Activated T-helper 2 cell treated with anti-CD3 and anti-CD28 coated beads, Interferon-gamma antibody, Interleukin-2, Interleukin-4, amounts not matched to agents 10 μg/mL and 5 μg/mL and 100 μg/mL, durations not matched to agents 14 hours and 24 hours and 36 hours (primary cell): ENCODE results near the gene CD34. TPM values are rescaled to one million over a fixed set of nuclear protein-coding genes. Genes with fewer than 3 reads are reported as not detected.

ENCODE experiments used
- DNase-seq: peaks from one replicate; pipeline ENCODE4 v3.0.0; 2021; ENCODE audit warnings: low spot score
- H3K27ac Mint-ChIP-seq: one replicate; pipeline ENCODE4 v1.8.0; 2021; ENCODE audit warnings: mixed read lengths
- H3K27me3 Mint-ChIP-seq: one replicate; pipeline ENCODE4 v1.8.0; 2021; ENCODE audit warnings: low read depth, mixed read lengths
- H3K36me3 Mint-ChIP-seq: one replicate; pipeline ENCODE4 v1.8.0; 2021; ENCODE audit warnings: low read depth, mixed read lengths
- H3K4me1 Mint-ChIP-seq: one replicate; pipeline ENCODE4 v1.8.0; 2021; ENCODE audit warnings: low read depth, mixed read lengths
- H3K4me3 Mint-ChIP-seq: one replicate; pipeline ENCODE4 v1.8.0; 2021; ENCODE audit warnings: low read depth, mild to moderate bottlenecking, moderate library complexity, mixed read lengths
- H3K9me3 Mint-ChIP-seq: one replicate; pipeline ENCODE4 v1.8.0; 2021; ENCODE audit warnings: mixed read lengths
- intact Hi-C: fragments of 100-400 bp; cut with micrococcal nuclease; formaldehyde crosslinking; loops from one replicate; pipeline ENCODE4 v1.15.1; 2023
- total RNA-seq: library from RNA; stranded (reverse); gene quantifications from 2 replicates; pipeline ENCODE4 v1.2.3, GENCODE V29; 2022

The CD34 gene
- total RNA-seq, 1 donor from 2014 or later = not detected

- intact Hi-C loops = no loop called here
- H3K27me3 Mint-ChIP-seq = peaks cover 50% of the 10 kb centered on the region
- no peak overlapping the region for H3K4me3 Mint-ChIP-seq
- no peaks in the 10 kb centered on the region for H3K4me1 Mint-ChIP-seq
- H3K36me3 Mint-ChIP-seq = no peaks in the 10 kb centered on the region
- no peak overlapping the region for H3K27ac Mint-ChIP-seq
- no peaks in the 10 kb centered on the region for H3K9me3 Mint-ChIP-seq
- no peak for DNase-seq
Measured at GRCh38 chr1:207923121-207923520, 12.2 kb upstream of the CD34 start.

GRCh38 chr1:207922554-207922953 lies 11.6 kb upstream of the CD34 start:
- Mint-ChIP-seq H3K4me3 (no peak overlapping the region), H3K36me3 (no peaks in the 10 kb centered on the region), H3K27ac (no peak overlapping the region), H3K27me3 (peaks cover 52% of the 10 kb centered on the region), H3K4me1 (no peaks in the 10 kb centered on the region), H3K9me3 (no peaks in the 10 kb centered on the region)
- no peak for DNase-seq
- intact Hi-C loops = no loop called here

GRCh38 chr1:207921321-207921720 lies 10.4 kb upstream of the CD34 start:
- Mint-ChIP-seq H3K4me1 (no peaks in the 10 kb centered on the region), H3K4me3 (no peak overlapping the region), H3K9me3 (no peaks in the 10 kb centered on the region), H3K36me3 (no peaks in the 10 kb centered on the region), H3K27me3 (peaks cover 46% of the 10 kb centered on the region), H3K27ac (no peak overlapping the region)
- intact Hi-C loops = no loop called here
- DNase-seq = no peak

- Mint-ChIP-seq H3K4me3 (no peak overlapping the region), H3K9me3 (no peaks in the 10 kb centered on the region), H3K27ac (no peak overlapping the region), H3K36me3 (no peaks in the 10 kb centered on the region), H3K4me1 (no peaks in the 10 kb centered on the region), H3K27me3 (peaks cover 46% of the 10 kb centered on the region)
- intact Hi-C loops = no loop called here
- DNase-seq = no peak
Measured at GRCh38 chr1:207920444-207921021, 9.6 kb upstream of the CD34 start.

GRCh38 chr1:207919523-207920170 lies 8.7 kb upstream of the CD34 start:
- intact Hi-C loops = no loop called here
- peaks cover 45% of the 10 kb centered on the region for H3K27me3 Mint-ChIP-seq

GRCh38 chr1:207918581-207918980 lies 7.7 kb upstream of the CD34 start:
- intact Hi-C loops = no loop called here
- Mint-ChIP-seq H3K4me1 (no peaks in the 10 kb centered on the region), H3K27ac (no peak overlapping the region), H3K36me3 (no peaks in the 10 kb centered on the region), H3K27me3 (peaks cover 48% of the 10 kb centered on the region), H3K9me3 (no peaks in the 10 kb centered on the region), H3K4me3 (no peak overlapping the region)
- no peak for DNase-seq

More at GRCh38 chr1:207919523-207920170, 8.7 kb upstream of the CD34 start:
- no peak overlapping the region for H3K27ac Mint-ChIP-seq
- no peaks in the 10 kb centered on the region for H3K4me1 Mint-ChIP-seq
- H3K36me3 Mint-ChIP-seq = no peaks in the 10 kb centered on the region
- no peaks in the 10 kb centered on the region for H3K9me3 Mint-ChIP-seq
- no peak for DNase-seq
- no peak overlapping the region for H3K4me3 Mint-ChIP-seq

GRCh38 chr1:207918011-207918410 lies 7.1 kb upstream of the CD34 start:
- DNase-seq = no peak
- Mint-ChIP-seq H3K9me3 (no peaks in the 10 kb centered on the region), H3K27me3 (peaks cover 48% of the 10 kb centered on the region), H3K4me1 (no peaks in the 10 kb centered on the region), H3K36me3 (no peaks in the 10 kb centered on the region), H3K27ac (no peak overlapping the region), H3K4me3 (no peak overlapping the region)
- intact Hi-C loops = no loop called here

- Mint-ChIP-seq H3K27me3 (peaks cover 51% of the 10 kb centered on the region), H3K27ac (no peak overlapping the region), H3K9me3 (no peaks in the 10 kb centered on the region), H3K4me3 (no peak overlapping the region), H3K4me1 (no peaks in the 10 kb centered on the region), H3K36me3 (no peaks in the 10 kb centered on the region)
- intact Hi-C loops = no loop called here
- no peak for DNase-seq
Measured at GRCh38 chr1:207917080-207917479, 6.2 kb upstream of the CD34 start.

GRCh38 chr1:207913951-207914350 lies 3.0 kb upstream of the CD34 start:
- H3K4me3 Mint-ChIP-seq = no peak overlapping the region
- intact Hi-C loops = no loop called here
- H3K27ac Mint-ChIP-seq = no peak overlapping the region
- H3K9me3 Mint-ChIP-seq = no peaks in the 10 kb centered on the region
- H3K4me1 Mint-ChIP-seq = peaks cover 13% of the 10 kb centered on the region
- DNase-seq = no peak
- H3K36me3 Mint-ChIP-seq = no peaks in the 10 kb centered on the region
- H3K27me3 Mint-ChIP-seq = peaks cover 66% of the 10 kb centered on the region

GRCh38 chr1:207911856-207912760 lies 1.2 kb upstream of the CD34 start:
- Mint-ChIP-seq H3K4me3 (no peak overlapping the region), H3K27me3 (peaks cover 72% of the 10 kb centered on the region), H3K27ac (no peak overlapping the region), H3K4me1 (peaks cover 13% of the 10 kb centered on the region), H3K36me3 (no peaks in the 10 kb centered on the region), H3K9me3 (no peaks in the 10 kb centered on the region)
- no peak for DNase-seq
- intact Hi-C loops = no loop called here

GRCh38 chr1:207909687-207910086 lies 1.2 kb downstream of the CD34 start:
- H3K4me1 Mint-ChIP-seq = peaks cover 14% of the 10 kb centered on the region
- intact Hi-C loops = no loop called here
- no peak overlapping the region for H3K27ac Mint-ChIP-seq
- H3K9me3 Mint-ChIP-seq = no peaks in the 10 kb centered on the region
- no peak overlapping the region for H3K4me3 Mint-ChIP-seq
- peaks cover 67% of the 10 kb centered on the region for H3K27me3 Mint-ChIP-seq
- H3K36me3 Mint-ChIP-seq = no peaks in the 10 kb centered on the region
- DNase-seq = no peak

GRCh38 chr1:207908107-207908734 lies 2.7 kb downstream of the CD34 start:
- H3K27me3 Mint-ChIP-seq = peaks cover 55% of the 10 kb centered on the region
- intact Hi-C loops = no loop called here
- no peak for DNase-seq
- no peaks in the 10 kb centered on the region for H3K9me3 Mint-ChIP-seq
- no peaks in the 10 kb centered on the region for H3K36me3 Mint-ChIP-seq
- H3K4me1 Mint-ChIP-seq = peaks cover 27% of the 10 kb centered on the region
- H3K27ac Mint-ChIP-seq = no peak overlapping the region
- no peak overlapping the region for H3K4me3 Mint-ChIP-seq
